Mesenchymal stem cell (in vitro differentiated cells and primary cell): Measurements from ENCODE around the gene XPR1.

Experiments
- DNase-seq: peaks from one replicate; pipeline ENCODE4 v3.0.0-alpha.2; 2013
- H2AFZ ChIP-seq: one replicate; pipeline ENCODE4 v1.6.1; 2013; ENCODE audit warnings: low read depth, mild to moderate bottlenecking, control low read depth, inconsistent platforms, low read length, moderate library complexity
- H2AK5ac ChIP-seq: 2 replicates; pipeline ENCODE4 v1.6.1; 2013; ENCODE audit warnings: low read length, moderate library complexity, mild to moderate bottlenecking, inconsistent platforms; ENCODE audit not compliant: severe bottlenecking
- H2BK120ac ChIP-seq: one replicate; pipeline ENCODE4 v1.6.1; 2013; ENCODE audit warnings: low read depth, mild to moderate bottlenecking, inconsistent platforms, low read length, moderate library complexity
- H2BK12ac ChIP-seq, 2 experiments: one replicate each; pipeline ENCODE4 v1.6.1; 2013; ENCODE audit warnings: inconsistent platforms in 2 of 2, low read length in 2 of 2, mild to moderate bottlenecking in 2 of 2, moderate library complexity in 2 of 2, control low read depth in 1 of 2
- H2BK15ac ChIP-seq: one replicate; pipeline ENCODE4 v1.6.1; 2013; ENCODE audit warnings: mild to moderate bottlenecking, low read depth, inconsistent platforms; ENCODE audit not compliant: poor library complexity, severe bottlenecking
- H2BK5ac ChIP-seq: 2 replicates; pipeline ENCODE4 v1.6.1; 2013; ENCODE audit warnings: low read depth, mild to moderate bottlenecking, low read length, control low read depth, inconsistent platforms; ENCODE audit not compliant: poor library complexity, severe bottlenecking
- H3K14ac ChIP-seq, 2 experiments: one replicate each; pipeline ENCODE4 v1.6.1; 2013; ENCODE audit warnings: inconsistent platforms in 2 of 2, low read length in 2 of 2, control low read depth in 1 of 2, mild to moderate bottlenecking in 1 of 2, moderate library complexity in 1 of 2
- H3K18ac ChIP-seq, 2 experiments: one replicate each; pipeline ENCODE4 v1.6.1; 2013; ENCODE audit warnings: inconsistent platforms in 2 of 2, low read length in 2 of 2, control low read depth in 1 of 2, low read depth in 1 of 2, mild to moderate bottlenecking in 1 of 2
- H3K23ac ChIP-seq, 2 experiments: one replicate each; pipeline ENCODE4 v1.6.1; 2013; ENCODE audit warnings: inconsistent platforms in 2 of 2, low read length in 2 of 2, mild to moderate bottlenecking in 2 of 2, moderate library complexity in 2 of 2, control low read depth in 1 of 2
- H3K27ac ChIP-seq: 2 replicates; pipeline ENCODE4 v1.5.1; 2013; ENCODE audit warnings: mild to moderate bottlenecking, moderate library complexity, low read length, control low read depth, inconsistent platforms; ENCODE audit not compliant: poor library complexity, severe bottlenecking
- H3K27me3 ChIP-seq, 2 experiments: 2 replicates each; pipeline versions ENCODE4 v1.6.1 to v1.7.0; 2013; ENCODE audit warnings: low read length in 2 of 2, mild to moderate bottlenecking in 2 of 2, moderate library complexity in 2 of 2, control low read depth in 1 of 2, inconsistent platforms in 1 of 2; ENCODE audit not compliant: control insufficient read depth in 1 of 2, insufficient read depth in 1 of 2
- H3K36me3 ChIP-seq, 2 experiments: 2 replicates each; pipeline versions ENCODE4 v1.6.1 to v1.7.0; 2013; ENCODE audit warnings: low read length in 2 of 2, control low read depth in 1 of 2, inconsistent platforms in 1 of 2, low read depth in 1 of 2, mild to moderate bottlenecking in 1 of 2; ENCODE audit not compliant: insufficient read depth in 2 of 2, control insufficient read depth in 1 of 2
- H3K4ac ChIP-seq, 2 experiments: one replicate each; pipeline ENCODE4 v1.6.1; 2013; ENCODE audit warnings: inconsistent platforms in 2 of 2, low read length in 2 of 2, mild to moderate bottlenecking in 2 of 2, moderate library complexity in 2 of 2, control low read depth in 1 of 2, low read depth in 1 of 2
- H3K4me1 ChIP-seq: 2 replicates; pipeline ENCODE4 v1.6.1; 2013; ENCODE audit warnings: low read depth, low read length, control low read depth; ENCODE audit not compliant: control insufficient read depth, insufficient read depth
- H3K4me2 ChIP-seq: 2 replicates; pipeline ENCODE4 v1.6.1; 2013; ENCODE audit warnings: low read length, mild to moderate bottlenecking, inconsistent platforms; ENCODE audit not compliant: poor library complexity, severe bottlenecking
- H3K4me3 ChIP-seq, 2 experiments: 2 replicates each; pipeline versions ENCODE4 v1.5.1 to v1.7.0; 2013; ENCODE audit warnings: low read length in 2 of 2, mild to moderate bottlenecking in 2 of 2, control low read depth in 1 of 2, low read depth in 1 of 2; ENCODE audit not compliant: insufficient read depth in 1 of 2
- H3K79me1 ChIP-seq: replicated peaks from 2 replicates; pipeline ENCODE4 v1.6.1; 2013; ENCODE audit warnings: mild to moderate bottlenecking, control low read depth, low read length, inconsistent platforms; ENCODE audit not compliant: poor library complexity, severe bottlenecking
- H3K9ac ChIP-seq: 2 replicates; pipeline ENCODE4 v1.7.0; 2013; ENCODE audit warnings: mild to moderate bottlenecking, low read length, moderate library complexity
- H3K9me3 ChIP-seq: 2 replicates; pipeline ENCODE4 v1.7.0; 2013; ENCODE audit warnings: mild to moderate bottlenecking, low read length; ENCODE audit not compliant: control insufficient read depth
- H4K8ac ChIP-seq: one replicate; pipeline ENCODE4 v1.6.1; 2013; ENCODE audit warnings: inconsistent platforms, mild to moderate bottlenecking, low read length, moderate library complexity
- H4K91ac ChIP-seq: one replicate; pipeline ENCODE4 v1.6.1; 2013; ENCODE audit warnings: mild to moderate bottlenecking, low read length, inconsistent platforms
- WGBS: methylation state at CpG from one replicate; pipeline ENCODE4 v1.1.7; 2013; ENCODE audit warnings: mixed read lengths; 5-methylcytosine and 5-hydroxymethylcytosine counted together

XPR1 gene

DNA sequence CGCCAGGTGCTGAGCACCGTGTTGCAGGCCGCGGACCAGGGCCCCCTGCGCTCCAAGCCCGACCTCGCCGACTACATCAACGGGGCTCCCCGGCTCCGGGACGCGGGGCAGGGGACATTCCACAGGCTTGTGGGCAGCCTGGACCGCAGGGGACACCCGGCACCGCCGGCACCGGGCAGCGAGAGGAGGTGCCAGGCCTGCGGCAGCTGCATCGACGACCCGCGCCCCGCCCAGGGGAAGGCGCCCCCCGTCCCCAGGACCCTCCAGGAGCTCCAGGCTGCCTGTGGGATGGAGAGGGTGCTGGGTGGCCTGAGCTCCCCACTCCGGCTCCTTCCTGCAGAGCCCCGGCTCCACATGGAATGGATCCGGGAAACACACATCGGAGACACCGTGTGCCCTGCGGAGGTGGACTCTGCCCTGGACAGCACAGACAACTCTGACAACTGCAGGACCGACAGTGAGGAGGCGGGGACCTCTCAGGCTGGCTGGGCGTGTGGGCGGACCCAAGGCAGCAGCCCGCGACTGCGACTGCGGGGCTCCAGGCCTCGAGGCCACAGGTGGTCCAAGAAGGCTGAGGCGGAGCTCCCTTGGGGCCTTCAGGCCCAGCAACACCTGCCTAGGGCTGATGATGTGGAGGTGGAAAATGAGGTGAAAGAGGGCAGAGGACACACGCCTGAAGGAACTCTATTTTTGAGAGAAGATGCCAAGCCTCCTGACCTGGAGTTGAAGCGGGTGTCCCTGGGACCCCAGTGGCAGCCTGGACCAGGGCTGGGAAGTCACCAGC, 303.7 kb downstream of the XPR1 start:
- Histone ChIP-seq H2BK120ac (no peak overlapping the region), H3K27ac (no peak overlapping the region), H2BK15ac (no peak overlapping the region), H3K4me1 (peaks cover 5% of the 10 kb centered on the region), H2BK12ac (no peak overlapping the region), H3K4ac (no peak overlapping the region), H2BK5ac (no peak overlapping the region), H3K9me3 (no peaks in the 10 kb centered on the region), H3K27me3 (no peaks in the 10 kb centered on the region), H3K14ac (no peak overlapping the region), H2AFZ (no peak overlapping the region), H2AK5ac (no peak overlapping the region), H3K23ac (no peak overlapping the region), H3K36me3 (peaks cover 25% of the 10 kb centered on the region in 2 experiments), H3K4me2 (no peak overlapping the region), H3K9ac (no peak overlapping the region), H4K8ac (no peak overlapping the region), H4K91ac (no peak overlapping the region), H3K18ac (no peak overlapping the region), H3K4me3 (peak overlapping the region in 1 of 2 experiments; percentile 10), H3K79me1 (no peaks in the 10 kb centered on the region)
- 92% methylated on average over 45 of the region's 45 CpGs for WGBS
- no peak for DNase-seq

DNA sequence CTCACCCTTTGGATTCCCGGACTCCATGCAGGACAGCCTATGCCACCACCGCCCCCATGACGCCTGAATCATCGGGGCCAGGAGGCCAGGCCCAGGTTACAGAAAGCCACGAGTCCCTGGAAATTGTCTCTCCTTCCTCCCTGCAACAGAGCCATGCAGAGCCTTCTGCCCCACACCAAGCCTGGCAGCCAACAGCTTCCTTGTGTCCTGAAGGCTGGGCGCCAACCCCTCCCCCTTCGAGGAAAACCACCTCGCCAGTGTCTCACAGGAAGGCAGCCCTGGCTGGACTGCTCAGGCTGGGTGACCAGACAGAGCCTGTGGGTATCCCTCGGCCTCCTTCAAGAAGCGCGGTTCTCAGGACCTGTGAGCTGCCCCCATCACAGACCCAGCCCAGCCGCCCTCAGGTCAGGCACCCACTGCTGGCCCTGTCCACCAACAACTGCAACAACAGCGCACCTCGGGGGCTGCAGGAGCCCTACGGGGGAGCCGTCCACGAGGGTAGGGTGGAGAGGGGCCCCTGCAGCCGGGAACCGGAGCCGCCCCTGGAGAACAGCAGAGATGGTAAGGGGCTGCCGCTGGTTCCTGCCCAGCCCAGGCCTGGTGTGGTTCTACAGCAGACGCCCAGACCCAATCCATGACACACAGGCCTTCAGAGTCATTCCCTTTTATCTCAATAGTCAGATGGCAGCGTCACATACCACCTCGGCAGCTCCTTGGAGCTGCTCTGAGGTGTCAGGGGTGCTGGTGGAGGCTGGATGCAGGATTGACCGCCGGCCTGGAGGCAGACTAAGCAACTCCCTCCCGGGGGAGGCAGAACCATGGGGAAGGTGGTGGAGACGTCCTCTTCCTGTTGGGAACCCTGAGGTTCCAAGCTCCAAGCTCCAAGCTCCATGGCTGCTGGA, 304.5 kb downstream of the XPR1 start:
- Histone ChIP-seq H2BK120ac (no peak overlapping the region), H3K36me3 (peaks cover 22 to 28% of the 10 kb centered on the region in 2 experiments)
- 92% methylated on average over 28 of the region's 28 CpGs for WGBS

DNA sequence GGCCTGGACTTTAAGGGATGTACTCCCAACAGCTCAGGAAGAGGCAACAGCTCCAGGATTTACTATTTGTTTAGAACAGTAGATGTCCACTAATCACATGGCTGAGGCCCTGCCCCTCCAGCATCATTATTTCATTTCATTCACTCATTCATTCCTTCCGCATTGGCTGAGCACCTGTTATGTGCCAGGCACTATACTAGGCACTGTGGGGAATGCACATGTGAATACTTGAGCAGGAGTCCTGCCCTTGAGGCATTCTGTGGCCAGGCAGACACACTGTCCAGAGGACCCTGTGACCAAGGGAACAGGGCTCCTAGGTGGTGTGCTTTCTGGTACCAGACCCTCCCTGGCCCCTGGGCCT, 305.2 kb downstream of the XPR1 start:
- 59% methylated on average over 1 of the region's 1 CpG for WGBS
- no peak for DNase-seq

More for the DNA sequence above, 304.5 kb downstream of the XPR1 start:
- H2AK5ac ChIP-seq, result no peak overlapping the region
- DNase-seq, result no peak
- no peak overlapping the region for H3K9ac ChIP-seq
- H4K91ac ChIP-seq, result peak overlapping the region; percentile 18
- H4K8ac ChIP-seq, result no peak overlapping the region
- H3K4me1 ChIP-seq, result peaks cover 5% of the 10 kb centered on the region
- no peaks in the 10 kb centered on the region for H3K9me3 ChIP-seq
- no peak overlapping the region for H3K4me2 ChIP-seq
- no peak overlapping the region for H3K27ac ChIP-seq
- H2BK15ac ChIP-seq, result no peak overlapping the region
- H3K4ac ChIP-seq, result no peak overlapping the region
- no peak overlapping the region for H2BK5ac ChIP-seq
- H3K18ac ChIP-seq, result no peak overlapping the region
- no peaks in the 10 kb centered on the region for H3K27me3 ChIP-seq
- no peaks in the 10 kb centered on the region for H3K79me1 ChIP-seq
- H3K14ac ChIP-seq, result no peak overlapping the region
- no peak overlapping the region for H3K23ac ChIP-seq
- H2BK12ac ChIP-seq, result no peak overlapping the region
- no peak overlapping the region for H3K4me3 ChIP-seq
- no peak overlapping the region for H2AFZ ChIP-seq

DNA sequence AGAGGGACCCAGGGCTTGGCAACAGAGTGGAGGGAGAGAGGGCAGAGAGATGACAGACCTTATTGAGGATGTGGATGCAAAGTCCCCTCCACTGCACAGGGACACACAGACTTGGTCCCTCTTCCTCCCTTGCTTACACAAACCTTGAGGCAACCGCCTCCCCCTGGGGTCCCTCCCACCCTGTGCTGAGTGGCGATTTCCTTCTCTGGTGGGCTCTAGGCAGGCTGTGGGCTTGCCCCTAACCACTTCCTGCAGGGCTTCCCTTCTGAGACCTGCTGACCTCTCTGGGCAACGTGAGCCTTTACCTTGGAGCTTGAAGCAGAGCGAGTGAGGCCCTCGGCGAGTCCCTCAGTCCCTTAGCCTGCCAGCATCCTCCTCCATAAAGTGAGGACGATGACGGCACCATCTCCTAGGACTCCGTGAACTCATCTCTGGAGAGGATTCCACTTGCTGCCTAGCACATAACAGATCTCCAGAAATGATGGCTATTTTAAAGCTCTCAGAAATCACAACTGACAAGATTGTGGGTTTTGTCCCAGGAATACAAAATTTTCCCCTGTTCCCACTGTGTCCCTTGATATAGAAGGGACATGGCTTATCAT, 305.9 kb downstream of the XPR1 start:
- no peaks in the 10 kb centered on the region for H3K9me3 ChIP-seq
- H3K23ac ChIP-seq, result no peak overlapping the region
- H4K91ac ChIP-seq, result no peak overlapping the region
- no peak overlapping the region for H3K14ac ChIP-seq
- no peak overlapping the region for H2AFZ ChIP-seq
- H2BK15ac ChIP-seq, result no peak overlapping the region
- DNase-seq, result no peak
- 81% methylated on average over 9 of the region's 9 CpGs for WGBS
- no peak overlapping the region for H2BK120ac ChIP-seq
- H3K79me1 ChIP-seq, result no peaks in the 10 kb centered on the region
- no peaks in the 10 kb centered on the region for H3K27me3 ChIP-seq
- H4K8ac ChIP-seq, result no peak overlapping the region
- no peak overlapping the region for H3K9ac ChIP-seq
- no peak overlapping the region for H3K27ac ChIP-seq
- no peak overlapping the region for H3K18ac ChIP-seq
- H2BK12ac ChIP-seq, result no peak overlapping the region
- no peak overlapping the region for H3K4me2 ChIP-seq
- H3K4me3 ChIP-seq, result no peak overlapping the region
- H3K4ac ChIP-seq, result no peak overlapping the region
- H3K4me1 ChIP-seq, result peaks cover 5% of the 10 kb centered on the region
- H2BK5ac ChIP-seq, result no peak overlapping the region
- H2AK5ac ChIP-seq, result no peak overlapping the region
- H3K36me3 ChIP-seq, result peaks cover 29 to 32% of the 10 kb centered on the region in 2 experiments

More for the DNA sequence above, 305.2 kb downstream of the XPR1 start:
- H2AK5ac ChIP-seq, result no peak overlapping the region
- no peak overlapping the region for H3K23ac ChIP-seq
- H2BK5ac ChIP-seq, result no peak overlapping the region
- no peaks in the 10 kb centered on the region for H3K9me3 ChIP-seq
- H4K8ac ChIP-seq, result no peak overlapping the region
- no peaks in the 10 kb centered on the region for H3K27me3 ChIP-seq
- peaks cover 5% of the 10 kb centered on the region for H3K4me1 ChIP-seq
- no peak overlapping the region for H3K9ac ChIP-seq
- no peak overlapping the region for H3K14ac ChIP-seq
- no peak overlapping the region for H3K4ac ChIP-seq
- H2BK12ac ChIP-seq, result no peak overlapping the region
- H2AFZ ChIP-seq, result no peak overlapping the region
- H4K91ac ChIP-seq, result no peak overlapping the region
- no peak overlapping the region for H3K4me3 ChIP-seq
- no peak overlapping the region for H3K18ac ChIP-seq
- H3K27ac ChIP-seq, result no peak overlapping the region
- H2BK120ac ChIP-seq, result no peak overlapping the region
- H3K36me3 ChIP-seq, result peaks cover 22 to 29% of the 10 kb centered on the region in 2 experiments
- H3K4me2 ChIP-seq, result no peak overlapping the region
- H3K79me1 ChIP-seq, result no peaks in the 10 kb centered on the region
- no peak overlapping the region for H2BK15ac ChIP-seq
